ENCODE results near the gene ZNF593. TPM values are rescaled to one million over a fixed set of nuclear protein-coding genes. Genes with fewer than 3 reads are reported as not detected.

The ZNF593 gene
- total and polyA plus RNA-seq, 2 donors (not counting 1 experiment from before 2014, with no cell fraction given) = 10.7 to 60.0 TPM

Other genes with a start within 250 kb of the ZNF593 start
- 8.8 and 10.8 TPM in 2 replicates for gene PAFAH2, start 171.8 kb upstream of the ZNF593 start, total RNA-seq
- 5.1 and 6.0 TPM in 2 replicates for gene PAFAH2, start 171.8 kb upstream of the ZNF593 start, polyA plus RNA-seq
- gene EXTL1, start 148.1 kb upstream of the ZNF593 start, total RNA-seq = 0.12 TPM in 2 replicates
- not detected in 2 replicates for gene EXTL1, start 148.1 kb upstream of the ZNF593 start, polyA plus RNA-seq
- gene SLC30A2, start 123.8 kb upstream of the ZNF593 start, total RNA-seq = not detected in 2 replicates
- gene SLC30A2, start 123.8 kb upstream of the ZNF593 start, polyA plus RNA-seq = not detected in 2 replicates
- not detected in 2 replicates for gene TRIM63, start 102.3 kb upstream of the ZNF593 start, total RNA-seq
- gene TRIM63, start 102.3 kb upstream of the ZNF593 start, polyA plus RNA-seq = 0.22 TPM in 1 of 2 replicates, not detected in the other
- gene PDIK1L, start 58.1 kb upstream of the ZNF593 start, total RNA-seq = 15.2 and 17.3 TPM in 2 replicates
- gene PDIK1L, start 58.1 kb upstream of the ZNF593 start, polyA plus RNA-seq = 1.3 and 2.0 TPM in 2 replicates
- not detected in 2 replicates for gene FAM110D, start 10.8 kb upstream of the ZNF593 start, total RNA-seq
- gene FAM110D, start 10.8 kb upstream of the ZNF593 start, polyA plus RNA-seq = not detected in 2 replicates
- gene C1orf232, start 945 bp upstream of the ZNF593 start, total RNA-seq = not detected in 2 replicates
- not detected in 2 replicates for gene C1orf232, start 945 bp upstream of the ZNF593 start, polyA plus RNA-seq
- not detected in 2 replicates for gene ZNF593OS, start 1.9 kb downstream of the ZNF593 start, total RNA-seq
- gene ZNF593OS, start 1.9 kb downstream of the ZNF593 start, polyA plus RNA-seq = 0.09 TPM in 1 of 2 replicates, not detected in the other
- gene CNKSR1, start 7.6 kb downstream of the ZNF593 start, total RNA-seq = 3.7 and 4.7 TPM in 2 replicates
- gene CNKSR1, start 7.6 kb downstream of the ZNF593 start, polyA plus RNA-seq = 5.8 and 8.8 TPM in 2 replicates
- not detected in 2 replicates for gene CATSPER4, start 20.7 kb downstream of the ZNF593 start, total RNA-seq
- not detected in 2 replicates for gene CATSPER4, start 20.7 kb downstream of the ZNF593 start, polyA plus RNA-seq
- 16.2 and 16.9 TPM in 2 replicates for gene CEP85, start 64.3 kb downstream of the ZNF593 start, total RNA-seq
- gene CEP85, start 64.3 kb downstream of the ZNF593 start, polyA plus RNA-seq = 16.1 and 16.3 TPM in 2 replicates
- 230 and 232 TPM in 2 replicates for gene SH3BGRL3, start 110.2 kb downstream of the ZNF593 start, total RNA-seq
- 86.7 and 150 TPM in 2 replicates for gene SH3BGRL3, start 110.2 kb downstream of the ZNF593 start, polyA plus RNA-seq
- gene UBXN11, start 136.7 kb downstream of the ZNF593 start, total RNA-seq = 81.4 and 83.8 TPM in 2 replicates
- 66.2 and 68.0 TPM in 2 replicates for gene UBXN11, start 136.7 kb downstream of the ZNF593 start, polyA plus RNA-seq
- gene CD52, start 148.1 kb downstream of the ZNF593 start, total RNA-seq = 1,072 and 1,116 TPM in 2 replicates
- gene CD52, start 148.1 kb downstream of the ZNF593 start, polyA plus RNA-seq = 1,095 and 1,597 TPM in 2 replicates
- gene CRYBG2, start 184.2 kb downstream of the ZNF593 start, total RNA-seq = 1.8 and 3.3 TPM in 2 replicates
- gene CRYBG2, start 184.2 kb downstream of the ZNF593 start, polyA plus RNA-seq = 1.9 and 5.3 TPM in 2 replicates
- 0.67 TPM in 1 of 2 replicates, not detected in the other for gene ZNF683, start 202.8 kb downstream of the ZNF593 start, total RNA-seq
- 0.45 and 0.46 TPM in 2 replicates for gene ZNF683, start 202.8 kb downstream of the ZNF593 start, polyA plus RNA-seq
- not detected in 2 replicates for gene LIN28A, start 240.9 kb downstream of the ZNF593 start, total RNA-seq
- not detected in 2 replicates for gene LIN28A, start 240.9 kb downstream of the ZNF593 start, polyA plus RNA-seq